ENCODE measurements around the gene RPS15. TPM values are rescaled to one million over a fixed set of nuclear protein-coding genes. Genes with fewer than 3 reads are reported as not detected.
"Not testable (repeated sequence)": the region's sequence is repeated elsewhere in the genome, so short reads cannot be mapped to it uniquely, and the experiment has no call there.

Gene RPS15
- total RNA-seq, 4 donors from 2014 or later = 4,239 to 4,988 (median 4,337) TPM

- WGBS, 2 donors = 89 to 91% methylated on average over 27 to 28 of the region's 31 CpGs
- Histone ChIP-seq H3K27me3 (peaks cover 2 to 34% of the 10 kb centered on the region in 2 donors), H3K36me3 (peaks cover 0 to 36% (median 3%) of the 10 kb centered on the region in 3 donors), H3K27ac (no peak overlapping the region), H3K4me3 (no peak overlapping the region), H3K4me1 (peaks cover 0 to 78% (median 36%) of the 10 kb centered on the region in 4 donors), H3K9me3 (no peaks in the 10 kb centered on the region)
- no peak for TF ChIP-seq CTCF (IDR thresholded peaks at IDR 0.05)
- TF ChIP-seq EP300 (IDR thresholded peaks at IDR 0.05) = no peak
- no peak for TF ChIP-seq POLR2A (IDR thresholded peaks at IDR 0.05)
- no peak for DNase-seq (ENCODE audit: low spot score in 2 of 2)
Measured at GRCh38 chr19:1475751-1476437, 37.7 kb downstream of the RPS15 start.

- H3K4me1 ChIP-seq = peaks cover 0 to 66% (median 27%) of the 10 kb centered on the region in 4 donors
- not testable (repeated sequence) for H3K9me3 ChIP-seq; H3K27ac ChIP-seq; H3K4me3 ChIP-seq; DNase-seq (ENCODE audit: low spot score in 2 of 2)
- H3K27me3 ChIP-seq = peaks cover 0 to 23% of the 10 kb centered on the region in 2 donors
- 89 to 91% methylated on average over 9 of the region's 9 CpGs for WGBS, 2 donors
- H3K36me3 ChIP-seq = peaks cover 0 to 36% (median 3%) of the 10 kb centered on the region in 3 donors
Measured at GRCh38 chr19:1477056-1477455, 38.9 kb downstream of the RPS15 start.

DNA sequence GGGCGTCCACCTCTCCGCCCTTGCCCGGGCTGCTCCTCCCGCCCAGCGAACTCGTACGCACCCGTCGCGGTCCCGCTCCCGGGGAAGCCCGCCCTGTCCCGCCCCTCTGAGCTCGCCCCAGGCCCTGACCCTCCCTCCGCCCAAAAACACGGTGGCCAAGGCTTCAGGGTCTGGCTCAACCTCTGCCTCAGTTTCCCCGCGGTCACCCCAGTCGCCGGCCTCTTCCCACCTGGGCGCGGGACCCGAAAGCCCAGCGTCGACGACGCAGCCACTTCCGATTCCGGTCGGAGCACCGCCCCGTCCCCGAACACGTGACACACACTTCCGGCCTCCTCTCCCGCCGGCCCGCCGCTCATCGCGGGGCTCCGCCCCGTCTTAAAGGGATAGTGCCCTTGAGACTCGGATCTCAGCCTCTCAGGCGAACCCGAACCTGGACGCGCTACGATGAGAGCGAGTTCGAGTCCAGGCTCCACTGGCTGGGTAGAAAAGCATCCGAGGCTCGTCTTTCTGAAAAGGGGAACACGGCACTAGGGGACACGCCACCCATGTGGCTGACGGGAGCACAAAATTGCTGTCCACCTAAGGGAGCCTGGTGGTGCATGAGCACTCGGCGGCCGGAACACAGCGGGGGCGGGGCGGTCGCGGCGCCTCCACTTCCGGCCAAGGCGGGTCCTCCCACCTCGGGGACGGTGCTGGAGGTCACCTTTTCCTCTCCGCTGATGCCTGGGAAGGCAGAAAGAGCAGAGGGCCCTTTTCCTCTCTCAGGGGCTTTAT lies 40.9 kb downstream of the RPS15 start, which contains the start of gene C19orf25:
C19orf25 (minus strand) TSS at position 282 of the 774 bp plus-strand sequence. CDS start 312 bp downstream, outside the sequence.
- H3K36me3 ChIP-seq = peaks cover 0 to 35% (median 3%) of the 10 kb centered on the region in 3 donors
- H3K9me3 ChIP-seq = no peaks in the 10 kb centered on the region
- H3K4me1 ChIP-seq = peaks cover 0 to 46% (median 24%) of the 10 kb centered on the region in 4 donors
- H3K4me3 ChIP-seq = peak within 1 kb of the TSS; percentile 72 to 99 (median 84)
- 0 to 1% methylated on average over 52 to 66 of the region's 71 CpGs for WGBS, 2 donors
- peak; percentile 84 to 91 for DNase-seq (ENCODE audit: low spot score in 2 of 2)
- peaks cover 0 to 2% of the 10 kb centered on the region in 2 donors for H3K27me3 ChIP-seq
- H3K27ac ChIP-seq = peak within 1 kb of the TSS; percentile 16 to 88 (median 78)
- TF ChIP-seq EP300 (IDR thresholded peaks at IDR 0.05) = peak; percentile 88 to 89
- peak in 1 of 5 experiments; percentile 29 for TF ChIP-seq CTCF (IDR thresholded peaks at IDR 0.05)
- peak in 1 of 2 donors; percentile 66 for TF ChIP-seq POLR2A (IDR thresholded peaks at IDR 0.05)

GRCh38 chr19:1481224-1481892 lies 43.2 kb downstream of the RPS15 start:
- H3K36me3 ChIP-seq = peaks cover 0 to 13% (median 0%) of the 10 kb centered on the region in 3 donors
- WGBS, 2 donors = 86 to 87% methylated on average over 26 of the region's 26 CpGs
- TF ChIP-seq EP300 (IDR thresholded peaks at IDR 0.05) (no peak), CTCF (IDR thresholded peaks at IDR 0.05) (no peak), POLR2A (IDR thresholded peaks at IDR 0.05) (no peak)
- H3K4me1 ChIP-seq = peaks cover 0 to 30% (median 17%) of the 10 kb centered on the region in 4 donors
- no peaks in the 10 kb centered on the region for H3K9me3 ChIP-seq
- no peaks in the 10 kb centered on the region for H3K27me3 ChIP-seq
- DNase-seq (ENCODE audit: low spot score in 2 of 2) = no peak
- no peak overlapping the region for H3K4me3 ChIP-seq
- no peak overlapping the region for H3K27ac ChIP-seq

DNA sequence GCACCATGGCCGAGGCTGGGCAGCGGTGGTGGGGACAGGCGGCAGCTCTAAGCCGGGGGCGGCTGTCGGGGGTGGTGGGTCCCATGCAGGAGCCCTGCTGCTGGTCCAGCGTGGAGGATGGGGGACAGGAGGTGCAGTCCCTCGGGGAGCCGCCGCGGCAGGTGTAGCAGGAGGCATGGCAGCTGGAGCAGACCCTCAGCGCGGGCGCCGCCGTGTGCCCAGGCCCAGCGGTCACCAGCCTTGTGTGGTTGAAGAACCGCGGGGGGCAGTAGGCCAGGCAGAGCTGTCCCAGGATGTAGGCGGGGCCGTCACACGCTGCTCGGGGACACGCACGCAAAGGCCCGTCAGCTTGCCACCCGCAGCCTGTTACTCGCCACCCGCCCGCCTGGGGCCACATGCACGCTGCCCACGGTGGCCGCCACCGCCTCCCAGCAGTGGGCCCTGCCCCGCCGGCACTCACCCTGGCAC lies 43.7 kb downstream of the RPS15 start:
- no peak overlapping the region for H3K4me3 ChIP-seq
- TF ChIP-seq CTCF (IDR thresholded peaks at IDR 0.05) (no peak), POLR2A (IDR thresholded peaks at IDR 0.05) (no peak), EP300 (IDR thresholded peaks at IDR 0.05) (no peak)
- no peak for DNase-seq (ENCODE audit: low spot score in 2 of 2)
- H3K27me3 ChIP-seq = no peaks in the 10 kb centered on the region
- H3K27ac ChIP-seq = no peak overlapping the region
- H3K36me3 ChIP-seq = peaks cover 0 to 8% (median 0%) of the 10 kb centered on the region in 3 donors
- no peaks in the 10 kb centered on the region for H3K9me3 ChIP-seq
- 90% methylated on average over 26 to 31 of the region's 36 CpGs for WGBS, 2 donors
- peaks cover 0 to 27% (median 17%) of the 10 kb centered on the region in 4 donors for H3K4me1 ChIP-seq

All from tibial nerve (tissue), 4 donors.